Measurements from ENCODE around the gene RGL1. TPM values are rescaled to one million over a fixed set of nuclear protein-coding genes. Genes with fewer than 3 reads are reported as not detected.

Gene RGL1
- total and polyA plus RNA-seq, 7 experiments from 2014 or later: 0.90 to 6.2 (median 2.6) TPM

DNA sequence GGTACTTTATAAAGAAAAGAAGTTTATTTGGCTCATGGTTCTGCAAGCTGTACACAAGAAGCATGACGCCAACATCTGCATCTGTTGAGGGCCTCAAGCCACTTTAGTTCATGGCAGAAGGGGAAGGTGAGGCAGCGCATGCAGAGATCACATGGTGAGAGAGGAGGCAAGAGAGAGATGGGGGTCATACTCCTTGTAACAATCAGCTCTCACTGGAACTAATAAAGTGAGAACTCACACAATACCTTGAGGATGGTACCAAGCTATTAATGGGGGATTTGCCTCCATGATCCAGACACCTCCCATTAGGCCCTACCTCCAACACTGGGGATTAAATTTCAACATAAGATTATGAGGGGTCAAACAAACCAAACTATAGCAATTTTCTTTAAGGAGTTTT is 3.3 kb upstream of the RGL1 start:
- peaks cover 7 to 16% (median 13%) of the 10 kb centered on the region in 7 donors for H3K4me1 Mint-ChIP-seq
- H3K27me3 ChIP-seq (ENCODE audit: control insufficient read depth in 2 of 2, insufficient read depth in 2 of 2, low read length in 2 of 2): no peaks in the 10 kb centered on the region
- peaks cover 5 to 48% (median 20%) of the 10 kb centered on the region in 11 donors for H3K9me3 Mint-ChIP-seq
- peaks cover 10 to 28% (median 13%) of the 10 kb centered on the region in 5 donors for H3K36me3 Mint-ChIP-seq
- H3K27ac ChIP-seq (ENCODE audit: low read depth, low read length): no peak overlapping the region
- no peak for DNase-seq
- H3K9me3 ChIP-seq (ENCODE audit: control insufficient read depth in 2 of 3, low read length in 3 of 3): peaks cover 0 to 8% (median 6%) of the 10 kb centered on the region in 3 experiments
- peaks cover 0 to 10% (median 5%) of the 10 kb centered on the region in 5 donors for H3K27me3 Mint-ChIP-seq
- H3K4me3 ChIP-seq (ENCODE audit: low read length): no peak overlapping the region
- no peak for ATAC-seq
- ChIA-PET CTCF (no interaction called here), POLR2A (no interaction called here)
- H3K36me3 ChIP-seq (ENCODE audit: control insufficient read depth in 2 of 3, insufficient read depth in 3 of 3, low read length in 3 of 3): no peaks in the 10 kb centered on the region
- no peak overlapping the region for H3K4me3 Mint-ChIP-seq
- peaks cover 0 to 5% of the 10 kb centered on the region in 2 donors for H3K4me1 ChIP-seq (ENCODE audit: control insufficient read depth in 2 of 2, insufficient read depth in 2 of 2, low read length in 2 of 2)
- intact Hi-C loops (cut with micrococcal nuclease): loop anchor here in 1 of 2 donors (5.0 to 10.0 kb wide), 2 partner anchors 113 to 251 kb away; partner anchors contain the start of gene TSEN15
- H3K27ac Mint-ChIP-seq: no peak overlapping the region

DNA sequence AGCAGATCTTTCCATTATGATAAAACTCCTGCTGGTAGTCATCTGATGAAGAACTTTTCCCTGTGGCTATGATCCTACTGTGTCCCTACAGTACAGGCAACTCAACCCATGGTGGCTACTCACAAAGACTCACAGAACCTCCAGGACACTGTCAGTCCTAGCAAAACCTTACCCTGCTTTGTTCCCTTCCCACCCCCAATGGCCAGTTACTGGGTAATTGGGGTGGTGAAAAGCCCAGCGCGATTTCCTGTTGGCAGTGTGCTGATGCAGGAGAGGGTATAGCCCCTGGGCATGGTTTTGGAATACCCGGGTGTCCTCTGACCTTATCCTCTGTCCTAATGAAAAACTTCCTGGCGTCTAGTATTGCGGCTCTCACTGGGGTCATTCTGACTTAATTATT is 533 bp upstream of the RGL1 start:
- H3K27ac Mint-ChIP-seq: no peak overlapping the region
- H3K4me1 ChIP-seq (ENCODE audit: control insufficient read depth in 2 of 2, insufficient read depth in 2 of 2, low read length in 2 of 2): peaks cover 0 to 5% of the 10 kb centered on the region in 2 donors
- H3K4me1 Mint-ChIP-seq: peaks cover 10 to 20% (median 17%) of the 10 kb centered on the region in 7 donors
- intact Hi-C loops (cut with micrococcal nuclease): loop anchor here in 1 of 2 donors (2.0 to 10.0 kb wide), 3 partner anchors 38 to 248 kb away; partner anchors contain the start of gene TSEN15
- peaks cover 0 to 8% (median 6%) of the 10 kb centered on the region in 3 experiments for H3K9me3 ChIP-seq (ENCODE audit: control insufficient read depth in 2 of 3, low read length in 3 of 3)
- no peak overlapping the region for H3K4me3 ChIP-seq (ENCODE audit: low read length)
- CTCF ChIA-PET: no interaction called here
- peaks cover 5 to 25% (median 15%) of the 10 kb centered on the region in 5 donors for H3K27me3 Mint-ChIP-seq
- ATAC-seq: no peak
- H3K27ac ChIP-seq (ENCODE audit: low read depth, low read length): no peak overlapping the region
- no peak for DNase-seq
- POLR2A ChIA-PET: no interaction called here
- H3K36me3 Mint-ChIP-seq: peaks cover 10 to 37% (median 21%) of the 10 kb centered on the region in 5 donors
- no peaks in the 10 kb centered on the region for H3K36me3 ChIP-seq (ENCODE audit: control insufficient read depth in 2 of 3, insufficient read depth in 3 of 3, low read length in 3 of 3)
- peak overlapping the region in 7 of 10 donors; percentile 5 to 90 (median 86) for H3K4me3 Mint-ChIP-seq
- H3K27me3 ChIP-seq (ENCODE audit: control insufficient read depth in 2 of 2, insufficient read depth in 2 of 2, low read length in 2 of 2): no peaks in the 10 kb centered on the region
- peaks cover 5 to 44% (median 20%) of the 10 kb centered on the region in 11 donors for H3K9me3 Mint-ChIP-seq

- Mint-ChIP-seq H3K4me1 (peaks cover 10 to 20% (median 17%) of the 10 kb centered on the region in 7 donors), H3K27ac (peak overlapping the region in 1 of 9 donors; percentile 39), H3K4me3 (peak overlapping the region in 7 of 10 donors; percentile 4 to 92 (median 86)), H3K27me3 (peaks cover 5 to 25% (median 20%) of the 10 kb centered on the region in 5 donors), H3K36me3 (peaks cover 6 to 33% (median 27%) of the 10 kb centered on the region in 5 donors), H3K9me3 (peaks cover 0 to 27% (median 11%) of the 10 kb centered on the region in 11 donors)
- DNase-seq: no peak
- Histone ChIP-seq H3K36me3 (ENCODE audit: control insufficient read depth in 2 of 3, insufficient read depth in 3 of 3, low read length in 3 of 3) (no peaks in the 10 kb centered on the region), H3K4me3 (ENCODE audit: low read length) (no peak overlapping the region), H3K9me3 (ENCODE audit: control insufficient read depth in 2 of 3, low read length in 3 of 3) (peaks cover 0 to 8% (median 6%) of the 10 kb centered on the region in 3 experiments), H3K27ac (ENCODE audit: low read depth, low read length) (no peak overlapping the region), H3K4me1 (ENCODE audit: control insufficient read depth in 2 of 2, insufficient read depth in 2 of 2, low read length in 2 of 2) (peaks cover 0 to 5% of the 10 kb centered on the region in 2 donors), H3K27me3 (ENCODE audit: control insufficient read depth in 2 of 2, insufficient read depth in 2 of 2, low read length in 2 of 2) (no peaks in the 10 kb centered on the region)
- intact Hi-C loops (cut with micrococcal nuclease): loop anchor here in 1 of 2 donors (5.0 to 10.0 kb wide), 2 partner anchors 109 to 149 kb away; no protein-coding TSS in a partner anchor
- ChIA-PET CTCF (no interaction called here), POLR2A (no interaction called here)
- no peak for ATAC-seq
Measured at GRCh38 chr1:183806125-183806524, 1.2 kb downstream of the RGL1 start.

GRCh38 chr1:183806675-183807074 is 1.8 kb downstream of the RGL1 start:
- peaks cover 10 to 20% (median 17%) of the 10 kb centered on the region in 7 donors for H3K4me1 Mint-ChIP-seq
- Histone ChIP-seq H3K4me1 (ENCODE audit: control insufficient read depth in 2 of 2, insufficient read depth in 2 of 2, low read length in 2 of 2) (peaks cover 0 to 5% of the 10 kb centered on the region in 2 donors), H3K27me3 (ENCODE audit: control insufficient read depth in 2 of 2, insufficient read depth in 2 of 2, low read length in 2 of 2) (no peaks in the 10 kb centered on the region), H3K9me3 (ENCODE audit: control insufficient read depth in 2 of 3, low read length in 3 of 3) (peaks cover 0 to 6% (median 2%) of the 10 kb centered on the region in 3 experiments), H3K27ac (ENCODE audit: low read depth, low read length) (no peak overlapping the region), H3K4me3 (ENCODE audit: low read length) (no peak overlapping the region), H3K36me3 (ENCODE audit: control insufficient read depth in 2 of 3, insufficient read depth in 3 of 3, low read length in 3 of 3) (no peaks in the 10 kb centered on the region)
- peaks cover 5 to 25% (median 20%) of the 10 kb centered on the region in 5 donors for H3K27me3 Mint-ChIP-seq
- H3K27ac Mint-ChIP-seq: no peak overlapping the region
- H3K4me3 Mint-ChIP-seq: peak overlapping the region in 9 of 10 donors; percentile 22 to 92 (median 86)
- ChIA-PET POLR2A (no interaction called here), CTCF (no interaction called here)
- intact Hi-C loops (cut with micrococcal nuclease): loop anchor here in 1 of 2 donors (5.0 to 10.0 kb wide), 2 partner anchors 108 to 149 kb away; no protein-coding TSS in a partner anchor
- ATAC-seq: no peak
- peaks cover 3 to 30% (median 21%) of the 10 kb centered on the region in 5 donors for H3K36me3 Mint-ChIP-seq
- H3K9me3 Mint-ChIP-seq: peaks cover 0 to 22% (median 6%) of the 10 kb centered on the region in 11 donors
- DNase-seq: no peak

- Mint-ChIP-seq H3K27me3 (peaks cover 5 to 25% (median 20%) of the 10 kb centered on the region in 5 donors), H3K4me3 (no peak overlapping the region), H3K9me3 (peaks cover 0 to 14% (median 0%) of the 10 kb centered on the region in 11 donors), H3K27ac (no peak overlapping the region), H3K4me1 (peaks cover 10 to 20% (median 17%) of the 10 kb centered on the region in 7 donors), H3K36me3 (peaks cover 0 to 25% (median 14%) of the 10 kb centered on the region in 5 donors)
- no peak overlapping the region for H3K4me3 ChIP-seq (ENCODE audit: low read length)
- no peaks in the 10 kb centered on the region for H3K27me3 ChIP-seq (ENCODE audit: control insufficient read depth in 2 of 2, insufficient read depth in 2 of 2, low read length in 2 of 2)
- CTCF ChIA-PET: no interaction called here
- ATAC-seq: peak; percentile 44
- no peaks in the 10 kb centered on the region for H3K9me3 ChIP-seq (ENCODE audit: control insufficient read depth in 2 of 3, low read length in 3 of 3)
- DNase-seq: no peak
- H3K4me1 ChIP-seq (ENCODE audit: control insufficient read depth in 2 of 2, insufficient read depth in 2 of 2, low read length in 2 of 2): peaks cover 0 to 5% of the 10 kb centered on the region in 2 donors
- no peak overlapping the region for H3K27ac ChIP-seq (ENCODE audit: low read depth, low read length)
- no peaks in the 10 kb centered on the region for H3K36me3 ChIP-seq (ENCODE audit: control insufficient read depth in 2 of 3, insufficient read depth in 3 of 3, low read length in 3 of 3)
- intact Hi-C loops (cut with micrococcal nuclease): loop anchor here in 1 of 2 donors (5.0 to 10.0 kb wide), 2 partner anchors 107 to 150 kb away; no protein-coding TSS in a partner anchor
- POLR2A ChIA-PET: no interaction called here
Measured at GRCh38 chr1:183807549-183808168, 2.7 kb downstream of the RGL1 start.

- Histone ChIP-seq H3K9me3 (ENCODE audit: control insufficient read depth in 2 of 3, low read length in 3 of 3) (no peaks in the 10 kb centered on the region), H3K4me1 (ENCODE audit: control insufficient read depth in 2 of 2, insufficient read depth in 2 of 2, low read length in 2 of 2) (peaks cover 0 to 5% of the 10 kb centered on the region in 2 donors), H3K4me3 (ENCODE audit: low read length) (no peak overlapping the region), H3K27ac (ENCODE audit: low read depth, low read length) (no peak overlapping the region), H3K36me3 (ENCODE audit: control insufficient read depth in 2 of 3, insufficient read depth in 3 of 3, low read length in 3 of 3) (no peaks in the 10 kb centered on the region), H3K27me3 (ENCODE audit: control insufficient read depth in 2 of 2, insufficient read depth in 2 of 2, low read length in 2 of 2) (no peaks in the 10 kb centered on the region)
- no peak overlapping the region for H3K4me3 Mint-ChIP-seq
- POLR2A ChIA-PET: no interaction called here
- H3K27me3 Mint-ChIP-seq: peaks cover 5 to 25% (median 20%) of the 10 kb centered on the region in 5 donors
- CTCF ChIA-PET: no interaction called here
- no peak for DNase-seq
- intact Hi-C loops (cut with micrococcal nuclease): loop anchor here in 1 of 2 donors (5.0 to 10.0 kb wide), 2 partner anchors 106 to 151 kb away; no protein-coding TSS in a partner anchor
- no peak for ATAC-seq
- no peak overlapping the region for H3K27ac Mint-ChIP-seq
- H3K9me3 Mint-ChIP-seq: peaks cover 0 to 7% (median 0%) of the 10 kb centered on the region in 11 donors
- peaks cover 10 to 20% (median 17%) of the 10 kb centered on the region in 7 donors for H3K4me1 Mint-ChIP-seq
- H3K36me3 Mint-ChIP-seq: peaks cover 0 to 24% (median 14%) of the 10 kb centered on the region in 5 donors
Measured at GRCh38 chr1:183808296-183809027, 3.5 kb downstream of the RGL1 start.

All from naive thymus-derived CD4-positive, alpha-beta T cell (primary cell).